DMS 273 (cell line): Measurements from ENCODE around the gene ELOA2.
"Not testable (repeated sequence)": the region's sequence is repeated elsewhere in the genome, so short reads cannot be mapped to it uniquely, and the experiment has no call there.

Experiments used
- DNase-seq: peaks from one replicate; lab custom pipeline; 2025; ENCODE audit not compliant: unreplicated experiment; lab: John Stamatoyannopoulos, UW

The ELOA2 gene

DNA sequence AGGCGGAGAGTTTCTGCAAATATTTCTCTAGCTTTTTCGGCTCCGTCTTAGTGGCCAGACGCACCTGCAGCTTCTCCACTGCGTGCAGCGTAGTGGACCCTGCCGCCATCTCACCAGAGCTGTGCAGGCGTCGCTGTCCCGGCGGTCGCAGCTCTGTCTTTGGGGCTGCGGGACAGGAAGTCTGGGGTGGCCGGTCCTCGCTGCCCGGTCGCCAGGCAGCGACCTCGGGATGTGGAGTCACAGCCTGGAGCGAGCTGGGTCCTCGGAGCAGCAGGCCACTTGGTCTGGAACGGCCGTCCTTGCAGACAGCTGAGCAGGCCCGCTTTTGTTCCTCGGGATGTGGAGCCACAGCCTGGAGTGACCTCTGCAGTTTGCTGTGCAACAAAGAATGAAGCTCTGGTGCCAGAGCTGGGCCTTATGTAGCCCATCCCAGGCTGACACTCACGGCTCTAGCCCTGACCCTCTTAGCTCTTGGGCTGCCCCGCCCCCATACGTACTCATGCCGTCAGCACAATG is at the start of gene ELOA2:
Gene ELOA2 (minus strand): TSS at position 466 of the 516 bp plus-strand sequence. CDS start 357 bp downstream, at position 109.
- no peak for DNase-seq

DNA sequence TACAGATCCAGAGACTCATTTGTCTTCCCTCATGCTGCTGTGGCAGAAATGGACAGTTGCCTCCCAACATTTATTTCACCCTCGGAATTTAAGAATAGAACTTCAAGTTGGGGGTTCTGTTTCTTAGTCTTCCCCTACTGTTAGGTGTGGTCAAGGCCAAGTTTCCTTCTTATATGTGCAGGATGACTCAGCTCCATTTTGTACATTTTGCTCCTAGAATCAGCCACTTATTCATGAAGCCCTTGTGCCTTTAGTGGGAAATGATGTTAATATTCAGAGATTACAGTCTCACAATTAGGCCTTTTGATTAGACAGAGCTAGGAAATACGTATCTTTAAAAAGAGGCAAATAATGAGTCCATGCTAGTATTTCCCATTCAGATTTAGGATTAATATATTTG is 46.2 kb upstream of the ELOA2 start:
- no peak for DNase-seq

GRCh38 chr18:47080872-47081271 is 45.5 kb upstream of the ELOA2 start:
- DNase-seq = no peak

GRCh38 chr18:47077111-47077510 is 41.7 kb upstream of the ELOA2 start:
- DNase-seq = no peak

DNA sequence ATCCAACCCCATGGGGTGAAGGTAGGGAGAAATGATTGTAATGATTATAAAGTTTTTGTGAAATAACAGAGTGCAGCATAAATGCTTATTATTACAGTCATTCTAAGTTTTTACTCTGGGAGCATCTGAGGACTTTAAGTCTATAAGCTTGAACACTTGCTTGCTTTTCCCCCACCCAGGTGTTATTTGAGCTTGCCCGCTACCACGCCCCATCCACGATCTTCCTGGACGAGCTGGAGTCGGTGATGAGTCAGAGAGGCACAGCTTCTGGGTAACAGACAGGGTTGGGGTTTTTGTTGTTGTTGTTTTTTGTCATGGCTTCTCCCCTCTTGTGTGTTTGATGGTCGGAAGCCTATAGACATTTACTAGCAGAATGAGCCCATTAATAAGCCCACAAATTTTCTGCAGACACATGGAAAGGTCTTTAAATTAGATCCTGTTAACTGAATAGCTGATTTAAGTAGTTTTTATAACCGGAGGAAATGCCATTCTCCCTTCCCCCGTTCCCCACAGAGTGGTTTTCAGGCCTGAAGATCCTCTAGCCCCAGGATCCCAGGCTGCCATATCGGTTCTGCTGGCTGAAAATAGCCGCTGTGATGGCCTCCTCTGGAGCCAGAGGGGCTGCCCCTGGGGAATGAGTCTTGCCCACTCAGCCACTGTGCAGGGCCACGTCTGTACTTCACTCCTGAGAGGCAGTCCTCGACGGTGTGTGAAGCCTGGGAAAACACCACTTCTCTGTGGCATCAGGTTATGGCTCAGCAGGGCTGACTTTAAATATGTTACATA is 39.9 kb upstream of the ELOA2 start:
- DNase-seq = no peak

DNA sequence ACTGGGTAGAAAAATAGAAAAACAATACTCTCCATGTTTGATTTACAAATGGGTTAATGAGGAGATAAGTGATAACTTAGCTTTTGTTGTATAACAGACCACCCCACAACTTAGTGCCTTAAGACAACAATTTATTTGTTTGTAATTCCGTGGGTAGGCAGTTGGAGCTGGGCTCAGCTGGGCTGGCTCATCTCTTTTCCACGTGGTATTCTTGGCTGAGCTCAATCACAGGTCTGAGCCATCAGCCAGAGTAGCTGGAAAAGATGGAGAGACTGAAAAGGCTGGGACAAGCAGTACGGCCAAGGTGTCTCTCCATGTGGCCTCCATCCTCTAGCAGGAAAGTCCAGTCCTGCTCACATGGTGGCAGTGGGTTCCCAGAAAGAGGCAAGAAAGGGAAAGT is 32.2 kb upstream of the ELOA2 start:
- DNase-seq = no peak

DNA sequence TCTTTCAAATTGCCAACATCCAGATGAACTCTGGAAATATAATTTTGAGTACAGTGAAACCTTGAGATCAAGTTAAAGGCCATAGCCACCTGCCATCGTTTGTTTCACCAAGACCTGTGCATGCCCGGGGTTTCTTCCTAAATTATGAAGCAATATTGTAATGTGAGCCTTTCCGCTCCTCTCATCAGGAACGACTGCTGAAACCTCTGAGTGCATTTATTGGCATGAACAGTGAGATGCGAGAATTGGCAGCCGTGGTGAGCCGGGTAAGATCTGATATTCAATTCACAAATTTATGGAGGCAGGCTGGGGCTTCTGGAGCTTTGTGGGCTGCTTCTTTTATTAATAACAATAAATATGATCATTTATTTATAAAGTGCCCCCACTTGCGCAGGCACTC is 27.7 kb upstream of the ELOA2 start:
- DNase-seq = no peak

- no peak for DNase-seq
These were observed 27.1 kb upstream of the ELOA2 start for GRCh38 chr18:47062471-47062870.

DNA sequence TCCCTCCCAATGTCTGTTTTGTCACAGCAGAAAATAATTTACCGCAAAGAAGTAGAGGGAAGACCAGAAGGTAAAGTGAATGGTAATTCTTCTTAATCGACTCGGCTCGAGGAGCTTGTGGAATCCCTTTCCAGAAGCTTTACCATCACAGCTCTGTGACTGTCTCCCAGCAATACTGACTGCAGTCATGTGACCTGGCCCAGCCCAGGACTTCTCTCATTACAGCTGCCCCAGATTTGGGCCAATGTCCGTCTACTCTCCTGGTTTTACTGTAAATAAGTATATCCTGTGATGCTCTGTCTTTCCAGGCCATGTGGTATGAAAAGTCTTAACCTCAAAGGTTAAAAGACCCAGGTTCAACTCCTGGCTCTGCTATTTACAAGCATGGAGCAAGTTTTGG is 18.9 kb upstream of the ELOA2 start:
- no peak for DNase-seq

GRCh38 chr18:47050468-47050867 is 15.0 kb upstream of the ELOA2 start:
- peak; percentile 54 for DNase-seq

GRCh38 chr18:47040982-47041381 is 5.6 kb upstream of the ELOA2 start:
- no peak for DNase-seq

DNA sequence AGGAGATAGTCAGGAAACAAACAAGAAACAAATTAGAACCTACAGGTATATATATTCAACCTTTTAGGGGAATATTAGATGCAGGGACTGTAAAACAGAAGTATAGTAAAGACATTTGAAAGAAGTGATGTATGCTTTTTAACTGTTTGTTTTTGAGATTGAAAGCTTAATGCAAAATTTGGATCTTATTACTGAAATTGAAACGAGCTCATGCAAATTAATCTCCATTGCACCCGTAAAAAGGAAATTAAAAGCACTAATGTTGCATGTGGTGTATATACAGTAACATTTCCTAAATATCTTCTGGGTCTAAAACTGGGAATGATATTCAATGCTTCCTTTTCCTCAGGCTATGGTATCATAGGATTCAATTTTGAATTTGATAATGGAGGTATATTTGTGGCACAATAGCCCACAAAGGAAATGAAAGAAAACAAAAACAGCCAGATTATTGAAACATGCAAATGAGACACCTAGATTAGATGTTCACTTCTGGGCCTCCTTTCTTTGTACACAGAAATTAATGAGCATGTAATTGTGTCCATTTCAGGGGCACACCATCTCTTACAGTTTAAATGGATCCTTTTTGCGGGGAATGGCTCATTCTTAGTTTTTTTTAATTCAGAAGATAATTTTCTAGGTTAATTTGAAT is 1.6 kb upstream of the ELOA2 start:
- DNase-seq = no peak

DNA sequence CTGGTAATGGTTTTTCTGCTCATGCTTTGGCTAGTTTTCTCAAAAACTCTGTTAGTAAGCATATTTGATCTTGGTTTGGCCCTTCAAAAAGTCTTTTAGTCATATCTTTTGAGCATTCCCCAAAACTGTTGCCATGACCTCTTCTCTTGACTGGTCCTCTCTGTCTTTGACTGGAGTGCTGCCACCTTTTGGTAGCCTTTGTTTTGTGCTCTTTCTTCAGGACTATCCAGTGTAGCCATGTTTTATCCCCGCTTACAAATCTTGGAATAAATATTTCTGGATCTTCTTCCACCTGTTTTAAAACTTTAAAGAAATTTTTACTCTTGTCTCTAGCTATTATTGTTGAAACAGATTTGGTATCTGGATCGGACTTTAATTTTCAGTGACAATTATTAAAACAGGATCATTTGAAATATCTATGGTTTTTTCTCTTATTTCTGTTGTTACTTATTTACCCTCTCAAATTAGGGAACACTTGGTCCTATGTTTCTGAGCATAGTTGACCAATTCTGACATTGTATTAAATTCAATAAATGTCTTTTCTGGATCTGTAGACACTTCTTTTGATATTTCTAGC is 965 bp upstream of the ELOA2 start:
- peak; percentile 65 for DNase-seq

- DNase-seq = not testable (repeated sequence)
These were observed 830 bp downstream of the ELOA2 start for GRCh38 chr18:47034591-47034990.

DNA sequence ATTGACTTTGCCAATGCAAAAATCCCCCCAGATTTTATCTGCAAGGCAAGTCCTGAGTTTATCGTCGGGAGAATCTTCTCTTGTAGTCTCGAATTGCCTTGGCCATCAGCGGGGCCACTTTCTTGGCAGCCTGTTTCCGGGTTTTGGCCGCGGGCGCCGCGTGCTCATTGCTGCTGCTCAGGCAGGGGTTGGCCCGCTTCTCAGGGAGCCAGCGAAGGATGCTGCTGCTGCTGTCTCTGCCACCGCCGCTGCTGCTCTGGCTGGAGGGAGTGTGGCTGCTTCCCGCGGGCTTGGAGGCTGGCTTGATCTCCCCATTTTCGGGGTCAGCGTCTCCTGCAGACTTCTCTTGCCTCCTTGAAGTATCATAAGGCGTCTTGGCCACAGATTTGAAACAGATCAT is 2.5 kb downstream of the ELOA2 start:
- no peak for DNase-seq

DNA sequence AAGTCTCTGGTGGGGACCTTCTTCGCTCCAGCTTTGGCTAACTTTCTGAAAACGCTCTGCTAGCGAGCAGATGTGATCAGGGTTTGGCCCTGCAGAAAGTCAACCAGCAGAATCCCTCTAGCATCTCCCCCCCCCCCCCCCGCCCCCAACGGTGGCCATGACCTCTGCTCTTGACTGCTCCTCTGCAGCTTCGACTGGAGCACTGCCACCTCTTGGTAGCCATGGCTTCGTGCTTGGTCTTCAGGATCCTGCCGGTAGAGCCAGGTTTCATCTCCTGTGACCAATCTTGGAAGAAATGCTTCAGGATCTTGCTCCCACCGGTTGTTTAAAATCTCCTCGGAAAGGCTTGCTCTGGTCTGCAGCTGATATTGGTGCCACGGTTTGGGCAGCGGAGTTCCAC is 4.5 kb downstream of the ELOA2 start:
- not testable (repeated sequence) for DNase-seq

GRCh38 chr18:47029684-47030353 is 5.6 kb downstream of the ELOA2 start:
- DNase-seq = not testable (repeated sequence)

DNA sequence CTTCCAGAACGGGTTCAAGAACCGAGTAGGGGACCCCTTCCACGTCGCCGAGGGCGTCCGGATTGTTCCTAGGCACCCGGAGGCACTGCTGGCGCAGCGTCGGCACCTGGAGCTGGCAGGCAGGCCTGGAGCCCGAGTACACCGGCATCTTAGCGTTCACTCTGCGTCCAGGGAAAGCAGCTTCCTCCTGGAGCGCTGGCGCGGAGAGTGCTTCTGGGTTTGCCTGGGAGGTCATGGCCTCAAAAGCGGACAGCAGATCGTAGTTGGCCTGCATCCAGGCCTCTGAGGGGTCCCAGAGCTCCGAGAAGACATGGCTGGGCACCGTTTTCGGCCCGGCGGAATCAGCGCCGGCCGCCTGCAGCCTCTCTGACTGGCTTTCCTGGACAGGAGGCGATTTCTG is 6.7 kb downstream of the ELOA2 start:
- DNase-seq = not testable (repeated sequence)

- DNase-seq = not testable (repeated sequence)
These were observed 9.8 kb downstream of the ELOA2 start for GRCh38 chr18:47025557-47026174.

- not testable (repeated sequence) for DNase-seq
These were observed 11.5 kb downstream of the ELOA2 start for GRCh38 chr18:47023769-47024465.
